Karpas-422 (cell line): ENCODE results near the gene CASQ1. TPM values are rescaled to one million over a fixed set of nuclear protein-coding genes. Genes with fewer than 3 reads are reported as not detected.

Experiments used
- DNase-seq: peaks from one replicate; pipeline ENCODE4 v3.0.0-alpha.2; 2015
- H2AFZ ChIP-seq: fragments of 200-600 bp; sonication (generic); 2 replicates; pipeline ENCODE4 v1.6.1; 2014; ENCODE audit warnings: antibody characterized with exemption, low read length, mixed read lengths
- H3K27ac ChIP-seq: fragments of 200-600 bp; sonication (generic); 2 replicates; pipeline ENCODE4 v1.5.1; 2014; ENCODE audit warnings: mild to moderate bottlenecking, low read length, moderate library complexity
- H3K27me3 ChIP-seq: fragments of 200-600 bp; sonication (generic); 2 replicates; pipeline ENCODE4 v1.6.1; 2014; ENCODE audit warnings: low read length, mixed read lengths
- H3K36me3 ChIP-seq: fragments of 200-600 bp; sonication (generic); 2 replicates; pipeline ENCODE4 v1.6.1; 2014; ENCODE audit warnings: low read length, mixed read lengths; ENCODE audit not compliant: insufficient read depth
- H3K4me1 ChIP-seq: fragments of 200-600 bp; sonication (generic); 2 replicates; pipeline ENCODE4 v1.6.1; 2014; ENCODE audit warnings: mild to moderate bottlenecking, low read length, mixed read lengths
- H3K4me2 ChIP-seq: fragments of 200-600 bp; sonication (generic); 2 replicates; pipeline ENCODE4 v1.6.1; 2014; ENCODE audit warnings: low read length, low read depth, mild to moderate bottlenecking; ENCODE audit not compliant: poor library complexity, severe bottlenecking
- H3K4me3 ChIP-seq: fragments of 200-600 bp; sonication (generic); 2 replicates; pipeline ENCODE4 v1.5.1; 2014; ENCODE audit warnings: mild to moderate bottlenecking, antibody characterized with exemption, low read length, mixed read lengths
- H3K79me2 ChIP-seq: fragments of 200-600 bp; sonication (generic); 2 replicates; pipeline ENCODE4 v1.6.1; 2014; ENCODE audit warnings: mild to moderate bottlenecking, low read length, mixed read lengths
- H3K9ac ChIP-seq: fragments of 200-600 bp; sonication (generic); 2 replicates; pipeline ENCODE4 v1.6.0; 2014; ENCODE audit warnings: low read length
- H3K9me2 ChIP-seq: fragments of 200-600 bp; sonication (generic), shearing (Covaris generic); replicated peaks from 2 replicates; pipeline ENCODE4 v1.6.0; 2014; ENCODE audit warnings: mild to moderate bottlenecking, low read length, moderate library complexity; ENCODE audit not compliant: insufficient read depth
- H3K9me3 ChIP-seq: fragments of 300-700, 200-600 bp; sonication (generic); 2 replicates; pipeline ENCODE4 v1.6.1; 2014; ENCODE audit warnings: low read length, mixed read lengths
- H4K20me1 ChIP-seq: fragments of 200-600 bp; sonication (generic); 2 replicates; pipeline ENCODE4 v1.6.1; 2014; ENCODE audit warnings: mild to moderate bottlenecking, antibody characterized with exemption, low read length, low read depth; ENCODE audit not compliant: insufficient read depth
- total RNA-seq: library from RNA; depleted of rRNA; stranded (reverse); fragments of >200 nt; shearing (Covaris generic); gene quantifications from 2 replicates; pipeline ENCODE4 v1.2.3, GENCODE V29; 2014; ENCODE audit warnings: low replicate concordance

CASQ1 gene
- total RNA-seq, 1 experiment from 2014 or later: not detected

DNA sequence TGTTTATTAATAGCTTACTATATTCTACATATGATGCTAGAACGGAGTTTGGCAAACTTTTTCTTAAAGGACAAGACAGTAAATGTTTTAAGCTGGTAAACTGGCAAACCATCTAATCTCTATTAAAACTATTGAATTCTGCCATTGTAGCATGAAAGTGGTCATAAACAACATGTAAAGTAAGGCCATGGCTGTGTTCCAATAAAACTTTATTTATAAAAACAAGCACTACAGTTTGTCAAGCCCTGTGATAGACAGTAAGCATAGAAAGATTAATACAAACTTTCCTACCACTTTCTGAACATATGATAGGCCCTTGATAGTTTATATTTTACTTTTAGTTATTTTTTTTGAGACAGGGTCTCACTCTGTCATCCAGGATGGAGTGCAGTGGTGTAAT is 37.2 kb downstream of the CASQ1 start:
- H3K4me3 ChIP-seq: no peak overlapping the region
- no peak overlapping the region for H3K27ac ChIP-seq
- no peaks in the 10 kb centered on the region for H4K20me1 ChIP-seq
- H3K4me2 ChIP-seq: no peak overlapping the region
- H3K9me3 ChIP-seq: no peaks in the 10 kb centered on the region
- no peak overlapping the region for H2AFZ ChIP-seq
- no peaks in the 10 kb centered on the region; the same call in 1 of the 2 replicates for H3K79me2 ChIP-seq
- H3K27me3 ChIP-seq: no peaks in the 10 kb centered on the region
- H3K4me1 ChIP-seq: no peaks in the 10 kb centered on the region
- H3K9me2 ChIP-seq: no peaks in the 10 kb centered on the region
- H3K36me3 ChIP-seq: peaks cover 40% of the 10 kb centered on the region; the same call in 1 of the 2 replicates
- DNase-seq: no peak
- no peak overlapping the region for H3K9ac ChIP-seq

- Histone ChIP-seq H3K9me2 (no peaks in the 10 kb centered on the region), H3K4me2 (no peak overlapping the region), H3K27ac (no peak overlapping the region), H2AFZ (no peak overlapping the region), H3K9me3 (no peaks in the 10 kb centered on the region), H3K27me3 (no peaks in the 10 kb centered on the region), H3K9ac (no peak overlapping the region), H4K20me1 (no peaks in the 10 kb centered on the region), H3K4me1 (no peaks in the 10 kb centered on the region), H3K79me2 (peaks cover 2% of the 10 kb centered on the region; the same call in 1 of the 2 replicates), H3K4me3 (no peak overlapping the region), H3K36me3 (peaks cover 38% of the 10 kb centered on the region; the same call in 1 of the 2 replicates)
- no peak for DNase-seq
Observed at GRCh38 chr1:160228431-160228830, 38.1 kb downstream of the CASQ1 start.

GRCh38 chr1:160232911-160233310 is 42.5 kb downstream of the CASQ1 start:
- no peaks in the 10 kb centered on the region for H3K9me2 ChIP-seq
- H2AFZ ChIP-seq: no peak overlapping the region
- peaks cover 56% of the 10 kb centered on the region for H3K36me3 ChIP-seq
- DNase-seq: no peak
- H4K20me1 ChIP-seq: no peaks in the 10 kb centered on the region
- no peaks in the 10 kb centered on the region for H3K9me3 ChIP-seq
- H3K4me1 ChIP-seq: no peaks in the 10 kb centered on the region
- H3K79me2 ChIP-seq: peaks cover 15% of the 10 kb centered on the region
- no peak overlapping the region for H3K4me3 ChIP-seq
- H3K4me2 ChIP-seq: no peak overlapping the region
- no peak overlapping the region for H3K27ac ChIP-seq
- H3K9ac ChIP-seq: no peak overlapping the region
- no peaks in the 10 kb centered on the region for H3K27me3 ChIP-seq

DNA sequence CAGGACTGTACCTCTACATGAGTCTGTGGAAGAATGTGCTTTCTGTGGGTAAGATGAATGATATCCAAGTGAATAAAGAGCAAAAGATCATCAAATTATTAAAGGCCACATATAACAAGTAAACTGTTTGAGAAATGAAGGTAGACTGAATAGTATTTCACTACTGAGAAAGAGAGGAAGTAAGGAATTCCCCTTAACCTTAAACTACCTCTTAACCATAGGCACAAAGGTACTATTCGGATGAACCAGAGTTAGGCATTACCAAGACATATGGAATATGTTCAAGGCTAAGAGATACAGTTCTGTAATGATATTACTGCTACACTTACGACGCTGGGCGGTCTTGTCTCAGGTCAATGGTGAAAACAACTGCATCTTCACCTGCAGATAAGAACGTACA is 46.4 kb downstream of the CASQ1 start:
- no peak overlapping the region for H2AFZ ChIP-seq
- H3K4me3 ChIP-seq: no peak overlapping the region
- no peaks in the 10 kb centered on the region for H4K20me1 ChIP-seq
- peaks cover 26% of the 10 kb centered on the region for H3K79me2 ChIP-seq
- no peak for DNase-seq
- no peak overlapping the region for H3K4me2 ChIP-seq
- H3K36me3 ChIP-seq: peaks cover 56% of the 10 kb centered on the region
- H3K4me1 ChIP-seq: no peaks in the 10 kb centered on the region
- no peaks in the 10 kb centered on the region for H3K9me3 ChIP-seq
- no peak overlapping the region for H3K9ac ChIP-seq
- no peaks in the 10 kb centered on the region for H3K9me2 ChIP-seq
- H3K27me3 ChIP-seq: no peaks in the 10 kb centered on the region
- H3K27ac ChIP-seq: no peak overlapping the region

DNA sequence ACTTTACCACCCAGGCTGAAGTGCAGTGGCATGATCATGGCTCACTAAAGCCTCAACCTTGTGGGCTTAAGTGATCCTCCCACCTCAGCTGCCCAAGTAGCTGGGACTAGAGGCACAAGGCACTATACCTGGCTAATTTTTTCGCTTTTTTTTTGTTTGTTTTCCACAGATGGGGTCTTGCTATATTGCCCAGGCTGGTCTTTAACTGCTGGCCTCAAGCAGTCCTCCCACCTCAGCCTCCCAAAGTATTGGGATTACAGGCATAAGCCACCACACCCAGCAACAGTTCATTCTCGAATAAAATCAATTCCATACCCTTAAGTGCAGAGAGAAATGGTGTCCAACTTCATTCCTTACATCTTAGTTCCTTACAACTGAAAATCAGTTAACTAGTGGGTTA is 47.2 kb downstream of the CASQ1 start:
- no peaks in the 10 kb centered on the region for H4K20me1 ChIP-seq
- H3K9me2 ChIP-seq: no peaks in the 10 kb centered on the region
- no peak overlapping the region for H3K4me2 ChIP-seq
- peaks cover 57% of the 10 kb centered on the region for H3K36me3 ChIP-seq
- no peak overlapping the region for H3K9ac ChIP-seq
- DNase-seq: no peak
- H3K79me2 ChIP-seq: peaks cover 31% of the 10 kb centered on the region
- no peaks in the 10 kb centered on the region for H3K4me1 ChIP-seq
- H2AFZ ChIP-seq: no peak overlapping the region
- no peak overlapping the region for H3K27ac ChIP-seq
- H3K4me3 ChIP-seq: no peak overlapping the region
- H3K27me3 ChIP-seq: no peaks in the 10 kb centered on the region
- H3K9me3 ChIP-seq: no peaks in the 10 kb centered on the region

DNA sequence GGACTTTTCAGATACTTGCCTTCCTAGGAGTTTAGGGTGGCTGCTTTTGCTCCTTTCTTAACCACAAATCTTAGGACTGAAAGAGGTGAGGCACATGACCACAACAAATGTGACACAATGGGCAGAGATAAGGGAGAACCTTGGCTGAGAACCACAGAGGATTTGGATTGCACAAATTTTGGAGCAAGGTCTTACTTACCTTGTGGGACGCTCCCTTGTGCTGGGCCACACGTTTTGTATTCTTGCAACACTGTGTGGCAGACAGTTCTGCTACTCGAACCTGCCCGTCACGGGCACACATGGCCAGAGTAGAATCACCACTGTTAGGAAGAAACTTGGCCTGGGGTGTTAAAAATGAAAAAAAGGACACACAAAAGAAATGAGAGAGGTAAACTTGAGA is 48.0 kb downstream of the CASQ1 start:
- Histone ChIP-seq H4K20me1 (no peaks in the 10 kb centered on the region), H2AFZ (no peak overlapping the region), H3K9ac (no peak overlapping the region), H3K36me3 (peaks cover 59% of the 10 kb centered on the region), H3K79me2 (peaks cover 35% of the 10 kb centered on the region), H3K4me2 (no peak overlapping the region), H3K4me1 (no peaks in the 10 kb centered on the region), H3K9me2 (no peaks in the 10 kb centered on the region), H3K9me3 (no peaks in the 10 kb centered on the region), H3K27ac (no peak overlapping the region), H3K4me3 (no peak overlapping the region), H3K27me3 (no peaks in the 10 kb centered on the region)
- DNase-seq: no peak

DNA sequence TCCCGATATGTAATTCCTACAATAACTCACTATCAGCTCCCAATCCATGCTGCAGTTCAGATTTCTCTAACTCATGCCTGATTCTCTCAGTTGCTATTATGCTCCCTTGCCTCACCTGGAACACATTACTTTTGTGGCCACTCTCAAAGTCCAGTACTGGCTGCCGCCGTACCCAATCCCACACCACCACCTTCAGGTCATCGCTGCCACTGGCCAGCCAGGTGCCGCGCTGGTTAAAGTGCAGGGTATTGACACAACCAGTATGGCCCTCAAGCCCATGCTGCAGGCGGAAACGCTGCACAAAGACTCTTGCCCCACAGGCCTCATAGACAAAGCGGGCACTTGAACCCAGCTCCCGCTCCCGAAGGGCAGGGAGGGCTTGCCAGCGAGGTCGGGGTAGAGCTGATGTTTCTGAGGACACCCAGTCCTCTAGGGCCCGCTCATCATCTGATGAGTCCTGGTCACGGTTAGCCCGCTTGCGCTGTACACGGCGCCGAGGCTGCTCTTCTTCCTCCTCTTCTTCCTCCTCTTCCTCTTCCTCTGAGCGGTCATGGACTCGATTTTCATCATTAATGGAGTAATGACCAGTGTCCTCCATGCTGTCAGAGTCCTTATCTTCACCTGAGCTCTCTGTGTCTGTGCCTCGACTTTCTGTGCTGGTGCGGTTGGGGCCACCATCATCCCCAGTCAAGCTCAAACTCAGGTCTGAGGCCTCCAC is 49.4 kb downstream of the CASQ1 start:
- Histone ChIP-seq H2AFZ (no peak overlapping the region), H3K27me3 (no peaks in the 10 kb centered on the region), H3K36me3 (peaks cover 60% of the 10 kb centered on the region), H3K79me2 (peaks cover 37% of the 10 kb centered on the region), H3K27ac (no peak overlapping the region), H3K9me2 (no peaks in the 10 kb centered on the region), H3K4me1 (no peaks in the 10 kb centered on the region), H3K9ac (no peak overlapping the region), H3K9me3 (no peaks in the 10 kb centered on the region), H3K4me2 (no peak overlapping the region), H3K4me3 (no peak overlapping the region), H4K20me1 (no peaks in the 10 kb centered on the region)
- no peak for DNase-seq

DNA sequence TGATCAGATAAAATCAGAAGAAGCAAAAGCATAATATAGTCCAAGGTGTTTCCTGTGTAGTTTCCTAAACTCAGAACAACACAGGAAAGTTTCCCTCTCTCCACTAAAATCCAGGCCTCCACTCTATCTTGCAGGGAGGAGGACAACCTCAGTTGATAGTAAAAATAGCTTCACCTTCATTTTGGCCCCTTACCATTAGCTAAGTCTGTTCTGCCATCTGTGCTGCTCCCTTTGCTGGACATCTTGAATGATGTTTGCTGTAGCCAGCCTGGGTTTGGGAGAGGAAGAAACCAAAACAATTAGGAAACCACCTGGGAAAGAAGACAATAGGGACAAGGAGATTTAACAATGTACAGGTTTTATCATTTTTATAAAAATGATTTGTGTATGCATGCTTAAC is 53.4 kb downstream of the CASQ1 start:
- no peak overlapping the region for H3K4me2 ChIP-seq
- no peaks in the 10 kb centered on the region for H3K9me2 ChIP-seq
- H3K9me3 ChIP-seq: no peaks in the 10 kb centered on the region
- H3K27ac ChIP-seq: no peak overlapping the region
- H3K79me2 ChIP-seq: peaks cover 70% of the 10 kb centered on the region
- no peak overlapping the region for H3K9ac ChIP-seq
- H3K36me3 ChIP-seq: peaks cover 34% of the 10 kb centered on the region; the same call in 1 of the 2 replicates
- H3K4me3 ChIP-seq: no peak overlapping the region
- H2AFZ ChIP-seq: no peak overlapping the region
- H3K4me1 ChIP-seq: no peaks in the 10 kb centered on the region
- no peaks in the 10 kb centered on the region for H3K27me3 ChIP-seq
- DNase-seq: no peak
- peaks cover 6% of the 10 kb centered on the region; the same call in 1 of the 2 replicates for H4K20me1 ChIP-seq
